ENCODE measurements around the gene TMEM18. TPM values are rescaled to one million over a fixed set of nuclear protein-coding genes. Genes with fewer than 3 reads are reported as not detected.

Gene TMEM18
- total RNA-seq, 1 experiment from 2014 or later = 33.5 TPM

DNA sequence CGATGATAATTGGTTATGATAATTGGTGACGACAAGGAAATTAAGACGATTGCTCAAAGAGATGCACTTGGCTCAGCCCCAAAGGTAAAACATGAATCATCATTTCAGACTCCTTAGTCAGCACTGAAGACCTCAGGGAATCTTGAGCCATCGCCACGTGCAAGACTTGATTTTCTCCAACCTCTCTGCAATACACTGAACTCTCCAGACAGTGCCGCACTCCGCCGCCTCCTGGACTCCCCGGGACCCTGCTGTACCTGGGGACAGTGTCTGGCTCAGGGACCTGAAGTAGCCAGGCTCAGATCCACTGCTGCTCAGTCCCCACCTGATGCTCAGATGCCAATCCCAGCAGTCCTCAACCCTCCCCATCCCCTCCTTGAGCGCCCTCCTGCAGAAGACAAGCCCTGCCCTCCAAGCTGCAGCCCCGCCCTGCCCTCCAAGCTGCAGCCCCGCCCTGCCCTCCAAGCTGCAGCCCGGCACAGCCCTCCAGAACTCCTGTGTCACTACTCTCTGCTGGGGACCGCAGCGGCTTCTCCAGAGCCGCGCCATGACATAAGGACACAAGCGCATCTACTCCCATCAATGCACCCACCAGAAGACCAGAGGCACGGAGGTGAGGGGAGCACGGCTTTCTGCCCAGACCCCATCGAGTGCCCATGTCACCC, 1.1 kb downstream of the TMEM18 start:
- Histone ChIP-seq H3K4me3 (replicated peaks in 1 of 2; ENCODE audit: low read depth in 1 of 2, low read length in 2 of 2) (peak overlapping the region; percentile 52 to 78), H3K4me1 (ENCODE audit: control insufficient read depth in 1 of 2, insufficient read depth in 2 of 2, low read length in 2 of 2) (peaks cover 5 to 16% of the 10 kb centered on the region in 2 experiments; a peak in 3 of 4 replicates), H3K9me3 (ENCODE audit: control insufficient read depth in 1 of 2, insufficient read depth in 1 of 2, low read depth in 1 of 2, low read length in 2 of 2) (no peaks in the 10 kb centered on the region), H3K79me2 (ENCODE audit: insufficient read depth, low read length) (peaks cover 45% of the 10 kb centered on the region), H3K9me2 (ENCODE audit: insufficient read depth) (no peaks in the 10 kb centered on the region), H4K20me1 (ENCODE audit: insufficient read depth) (no peaks in the 10 kb centered on the region), H3K4me2 (ENCODE audit: low read length) (peak overlapping the region; percentile 92), H3K36me3 (ENCODE audit: control insufficient read depth in 1 of 2, insufficient read depth in 2 of 2, low read length in 2 of 2) (peaks cover 17 to 18% of the 10 kb centered on the region in 2 experiments), H3K9ac (ENCODE audit: low read length) (peak overlapping the region; percentile 77), H3K27ac (ENCODE audit: low read depth, low read length) (peak overlapping the region; percentile 64), H3K27me3 (ENCODE audit: insufficient read depth, low read length) (no peaks in the 10 kb centered on the region), H2AFZ (ENCODE audit: low read depth, low read length, poor library complexity, severe bottlenecking) (no peak overlapping the region)
- ATAC-seq (peak; percentile 42), DNase-seq (ENCODE audit: low read depth, low spot score) (no peak)
- intact Hi-C loops (cut with micrococcal nuclease) = loop anchor here (2.0 kb wide), 2 partner anchors 65 to 411 kb away; partner anchors contain the start of genes ACP1 and SH3YL1
- TSS peak; percentile 55 for BruUV-seq (replicated peaks)
- TF ChIP-seq, protein P1, sequence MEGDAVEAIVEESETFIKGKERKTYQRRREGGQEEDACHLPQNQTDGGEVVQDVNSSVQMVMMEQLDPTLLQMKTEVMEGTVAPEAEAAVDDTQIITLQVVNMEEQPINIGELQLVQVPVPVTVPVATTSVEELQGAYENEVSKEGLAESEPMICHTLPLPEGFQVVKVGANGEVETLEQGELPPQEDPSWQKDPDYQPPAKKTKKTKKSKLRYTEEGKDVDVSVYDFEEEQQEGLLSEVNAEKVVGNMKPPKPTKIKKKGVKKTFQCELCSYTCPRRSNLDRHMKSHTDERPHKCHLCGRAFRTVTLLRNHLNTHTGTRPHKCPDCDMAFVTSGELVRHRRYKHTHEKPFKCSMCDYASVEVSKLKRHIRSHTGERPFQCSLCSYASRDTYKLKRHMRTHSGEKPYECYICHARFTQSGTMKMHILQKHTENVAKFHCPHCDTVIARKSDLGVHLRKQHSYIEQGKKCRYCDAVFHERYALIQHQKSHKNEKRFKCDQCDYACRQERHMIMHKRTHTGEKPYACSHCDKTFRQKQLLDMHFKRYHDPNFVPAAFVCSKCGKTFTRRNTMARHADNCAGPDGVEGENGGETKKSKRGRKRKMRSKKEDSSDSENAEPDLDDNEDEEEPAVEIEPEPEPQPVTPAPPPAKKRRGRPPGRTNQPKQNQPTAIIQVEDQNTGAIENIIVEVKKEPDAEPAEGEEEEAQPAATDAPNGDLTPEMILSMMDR (IDR thresholded peaks at IDR 0.05 in 2 of 3, conservative IDR thresholded peaks at IDR 0.05 in 1 of 3; ENCODE audit: borderline replicate concordance in 1 of 3, insufficient read depth in 1 of 3, low read depth in 2 of 3, low read length in 2 of 3) = no peak
- TF ChIP-seq EZH2 (IDR thresholded peaks at IDR 0.05) (no peak), FOSL1 (IDR thresholded peaks at IDR 0.05; ENCODE audit: low read depth) (no peak), TCF7L2 (IDR thresholded peaks at IDR 0.05; ENCODE audit: borderline replicate concordance, extremely low read depth, insufficient read depth, insufficient read length) (no peak)
- CTCF ChIA-PET = interaction anchor here (0.7 to 1.0 kb wide), 2 partner anchors 9 to 39 kb away, joined by 3 read pairs; no protein-coding TSS in a partner anchor
- RAD21 ChIA-PET (ENCODE audit: low non-redundant PET in 1 of 2, low total read pairs in 2 of 2, uncharacterized antibody in 2 of 2, unreplicated experiment in 2 of 2) = no interaction called here
- POLR2A ChIA-PET = interaction anchor here (0.8 to 1.0 kb wide), 2 partner anchors 13 to 64 kb away, joined by 4 to 5 read pairs; no protein-coding TSS in a partner anchor

DNA sequence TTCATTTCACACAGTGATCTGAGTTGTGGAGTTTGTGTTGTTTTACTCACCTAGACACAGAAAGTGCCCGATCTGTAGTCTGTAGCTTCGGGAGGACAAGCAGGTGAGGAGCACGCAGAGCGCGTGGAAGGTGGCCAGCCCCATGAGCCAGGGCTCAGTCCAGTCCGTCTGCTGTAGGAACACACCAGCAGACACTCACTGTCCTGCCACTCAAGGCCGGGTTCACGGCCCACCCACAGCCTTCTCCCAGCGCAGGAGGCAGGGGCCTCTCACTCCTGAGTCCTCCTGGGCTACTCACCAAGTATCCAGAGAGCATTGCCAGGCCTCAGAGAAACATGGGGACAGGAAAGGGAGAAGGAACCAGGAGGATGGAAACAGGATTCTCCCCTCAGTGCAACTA, 1.7 kb downstream of the TMEM18 start:
- intact Hi-C loops (cut with micrococcal nuclease) = no loop called here
- Histone ChIP-seq H3K4me3 (replicated peaks in 1 of 2; ENCODE audit: low read depth in 1 of 2, low read length in 2 of 2) (peak overlapping the region; percentile 52 to 78), H3K4me2 (ENCODE audit: low read length) (peak overlapping the region; percentile 92)
- TF ChIP-seq, protein P1 (IDR thresholded peaks at IDR 0.05 in 2 of 3, conservative IDR thresholded peaks at IDR 0.05 in 1 of 3; ENCODE audit: borderline replicate concordance in 1 of 3, insufficient read depth in 1 of 3, low read depth in 2 of 3, low read length in 2 of 3) = no peak
- no peak for TF ChIP-seq CBX3 (IDR thresholded peaks at IDR 0.05; ENCODE audit: low read depth)
- no peak for TF ChIP-seq RAD21 (IDR thresholded peaks at IDR 0.05; ENCODE audit: low read depth)
- TF ChIP-seq JUND (IDR thresholded peaks at IDR 0.05) = no peak
- TF ChIP-seq FOSL1 (IDR thresholded peaks at IDR 0.05; ENCODE audit: low read depth) = no peak
- no peak for TF ChIP-seq ELF1 (IDR thresholded peaks at IDR 0.05; ENCODE audit: borderline replicate concordance, low read depth)
- no peak for TF ChIP-seq TCF7L2 (IDR thresholded peaks at IDR 0.05; ENCODE audit: borderline replicate concordance, extremely low read depth, insufficient read depth, insufficient read length)
- no peak for TF ChIP-seq CEBPB (IDR thresholded peaks at IDR 0.05; ENCODE audit: low read depth)
- no peak for TF ChIP-seq POLR2A (IDR thresholded peaks at IDR 0.05; ENCODE audit: borderline replicate concordance, extremely low read depth, insufficient read depth, insufficient read length)
- TF ChIP-seq, protein P2, sequence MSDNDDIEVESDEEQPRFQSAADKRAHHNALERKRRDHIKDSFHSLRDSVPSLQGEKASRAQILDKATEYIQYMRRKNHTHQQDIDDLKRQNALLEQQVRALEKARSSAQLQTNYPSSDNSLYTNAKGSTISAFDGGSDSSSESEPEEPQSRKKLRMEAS (IDR thresholded peaks at IDR 0.05) = no peak

More for the DNA sequence above, 1.7 kb downstream of the TMEM18 start:
- ATAC-seq (no peak), DNase-seq (ENCODE audit: low read depth, low spot score) (no peak)
- H3K27ac ChIP-seq (ENCODE audit: low read depth, low read length) = peak overlapping the region; percentile 64; the same call in 1 of the 2 replicates
- H4K20me1 ChIP-seq (ENCODE audit: insufficient read depth) = no peaks in the 10 kb centered on the region
- H2AFZ ChIP-seq (ENCODE audit: low read depth, low read length, poor library complexity, severe bottlenecking) = no peak overlapping the region
- no peaks in the 10 kb centered on the region for H3K27me3 ChIP-seq (ENCODE audit: insufficient read depth, low read length)
- H3K4me1 ChIP-seq (ENCODE audit: control insufficient read depth in 1 of 2, insufficient read depth in 2 of 2, low read length in 2 of 2) = peaks cover 5 to 16% of the 10 kb centered on the region in 2 experiments; a peak in 3 of 4 replicates
- RAD21 ChIA-PET (ENCODE audit: low non-redundant PET in 1 of 2, low total read pairs in 2 of 2, uncharacterized antibody in 2 of 2, unreplicated experiment in 2 of 2) = no interaction called here
- peaks cover 45% of the 10 kb centered on the region for H3K79me2 ChIP-seq (ENCODE audit: insufficient read depth, low read length)
- CTCF ChIA-PET = no interaction called here
- BruUV-seq (replicated peaks) = no TSS peak
- peak overlapping the region; percentile 77 for H3K9ac ChIP-seq (ENCODE audit: low read length)
- no peaks in the 10 kb centered on the region for H3K9me2 ChIP-seq (ENCODE audit: insufficient read depth)
- no peaks in the 10 kb centered on the region for H3K9me3 ChIP-seq (ENCODE audit: control insufficient read depth in 1 of 2, insufficient read depth in 1 of 2, low read depth in 1 of 2, low read length in 2 of 2)
- POLR2A ChIA-PET = no interaction called here
- peaks cover 17 to 18% of the 10 kb centered on the region in 2 experiments for H3K36me3 ChIP-seq (ENCODE audit: control insufficient read depth in 1 of 2, insufficient read depth in 2 of 2, low read length in 2 of 2)

Measured in HCT116 (cell line).